K562 (cell line): ENCODE measurements around the gene CAMKV. TPM values are rescaled to one million over a fixed set of nuclear protein-coding genes. Genes with fewer than 3 reads are reported as not detected.

ENCODE experiments used
- ATAC-seq: fragments of 200-7000 bp; cut with Tn5 transposase; 3 replicates; pipeline ENCODE4 v1.9.1; 2020; ENCODE audit warnings: moderate library complexity
- BruUV-seq: library from RNA; stranded (reverse); fragments of 400-500 nt; replicated peaks from 2 replicates; lab custom pipeline; 2021; lab: Mats Ljungman, UMichigan
- CTCF ChIA-PET: fragments of 300-600 bp; formaldehyde crosslinking; extraction: SDS; loops from one replicate; lab custom pipeline; 2021; ENCODE audit warnings: low intra/inter-chr PET ratio; lab: Yijun Ruan, JAX
- POLR2A ChIA-PET: fragments of 300-600, 350-650 bp; sonication (Branson Sonifier 250); formaldehyde crosslinking; extraction: SDS; loops from one replicate; lab custom pipeline; 2021; ENCODE audit warnings: antibody characterized with exemption, inconsistent platforms; lab: Yijun Ruan, JAX
- DNase-seq, 4 experiments: peaks; one replicate each; pipeline versions ENCODE4 v3.0.0 to v3.0.0-alpha.2; 2011 to 2018; ENCODE audit warnings: low spot score in 3 of 4, mixed read lengths in 3 of 4; ENCODE audit errors: extremely low read depth in 1 of 4
- FAIRE-seq: peaks from 2 replicates; lab custom pipeline; 2011; peaks lifted over from hg19 to GRCh38; lab: Jason Lieb, UNC
- H2AFZ ChIP-seq: 2 replicates; pipeline ENCODE4 v1.6.0; 2011; ENCODE audit warnings: low read depth, low read length, control low read depth, inconsistent platforms
- H3K27ac ChIP-seq: fragments of 200-600 bp; 3 replicates; pipeline ENCODE4 v1.8.0; 2011; ENCODE audit warnings: low read depth, mild to moderate bottlenecking, control low read depth, inconsistent platforms, low read length, moderate library complexity, mixed read lengths; ENCODE audit errors: extremely low read depth
- H3K27me3 ChIP-seq, 2 experiments: fragments of 300-600 bp in 1 of 2; 2 replicates in 1 of 2; 3 replicates in 1 of 2; pipeline versions ENCODE4 v1.6.0 to v1.8.0; 2011; ENCODE audit warnings: inconsistent platforms in 2 of 2, low read length in 2 of 2, mild to moderate bottlenecking in 1 of 2, mixed read lengths in 1 of 2, moderate library complexity in 1 of 2; ENCODE audit not compliant: control insufficient read depth in 2 of 2, insufficient read depth in 2 of 2
- H3K36me3 ChIP-seq: fragments of 300-600 bp; 3 replicates; pipeline ENCODE4 v1.8.0; 2011; ENCODE audit warnings: mild to moderate bottlenecking, low read length, inconsistent platforms; ENCODE audit not compliant: control insufficient read depth, insufficient read depth
- H3K4me1 ChIP-seq, 2 experiments: fragments of 200-600 bp in 1 of 2; replicated peaks in 1 of 2; 2 replicates in 1 of 2; 3 replicates in 1 of 2; pipeline versions ENCODE4 v1.5.1 to v1.8.0; 2011; ENCODE audit warnings: inconsistent platforms in 2 of 2, low read length in 2 of 2, mild to moderate bottlenecking in 1 of 2, mixed read lengths in 1 of 2, moderate library complexity in 1 of 2; ENCODE audit not compliant: control insufficient read depth in 2 of 2, insufficient read depth in 2 of 2
- H3K4me2 ChIP-seq: 2 replicates; pipeline ENCODE4 v1.6.1; 2011; ENCODE audit warnings: low read length, control low read depth, inconsistent platforms, mixed read lengths; ENCODE audit not compliant: insufficient read depth
- H3K4me3 ChIP-seq: fragments of 200-600 bp; sonication (generic), shearing (Covaris generic); 2 replicates; pipeline ENCODE4 v1.5.1; 2016; ENCODE audit warnings: control low read depth, inconsistent platforms
- H3K79me2 ChIP-seq: fragments of 200-600 bp; 3 replicates; pipeline ENCODE4 v1.8.0; 2011; ENCODE audit warnings: low read length, inconsistent platforms; ENCODE audit not compliant: control insufficient read depth, insufficient read depth
- H3K9ac ChIP-seq, 2 experiments: 2 replicates each; pipeline versions ENCODE4 v1.6.0 to v1.6.1; 2011; ENCODE audit warnings: low read depth in 2 of 2, low read length in 2 of 2, control low read depth in 1 of 2, inconsistent platforms in 1 of 2, mild to moderate bottlenecking in 1 of 2, mixed read lengths in 1 of 2; ENCODE audit not compliant: insufficient read depth in 1 of 2
- H3K9me1 ChIP-seq: one replicate; pipeline ENCODE4 v1.6.0; 2011; ENCODE audit warnings: inconsistent platforms, mild to moderate bottlenecking, low read length, moderate library complexity; ENCODE audit not compliant: control insufficient read depth, insufficient read depth
- H3K9me3 ChIP-seq: replicated peaks from 2 replicates; pipeline ENCODE4 v1.5.1; 2011; ENCODE audit warnings: low read depth, low read length, inconsistent platforms; ENCODE audit not compliant: control insufficient read depth, insufficient read depth
- H4K20me1 ChIP-seq: replicated peaks from 2 replicates; pipeline ENCODE4 v1.6.1; 2011; ENCODE audit warnings: low read length, inconsistent platforms, mixed read lengths; ENCODE audit not compliant: control insufficient read depth, insufficient read depth
- CTCF ChIP-seq, 3 experiments: IDR thresholded peaks in 2 of 3; conservative IDR thresholded peaks in 1 of 3; 2 replicates each; pipeline ENCODE4 v1.5.1; 2011 to 2012; ENCODE audit warnings: low read length in 3 of 3, mild to moderate bottlenecking in 3 of 3, control low read depth in 2 of 3, improper control_type of control experiment in 1 of 3, inconsistent platforms in 1 of 3, low read depth in 1 of 3, mixed read lengths in 1 of 3, moderate library complexity in 1 of 3; ENCODE audit not compliant: insufficient read depth in 2 of 3
- GATA2 ChIP-seq: sonication (generic); formaldehyde crosslinking; IDR thresholded peaks from 2 replicates; pipeline ENCODE4 v1.4.0; 2020; ENCODE audit warnings: mild to moderate bottlenecking, missing genetic modification reagents
- TEAD1 ChIP-seq, 2 experiments: fragments of 450-650 bp in 1 of 2; sonication (generic) in 1 of 2; formaldehyde crosslinking; IDR thresholded peaks; 2 replicates each; pipeline versions ENCODE4 v1.4.0 to v1.8.0; 2020 to 2022; ENCODE audit warnings: mild to moderate bottlenecking in 2 of 2, missing genetic modification reagents in 1 of 2
- TSHZ1 ChIP-seq: fragments of 250-450 bp; sonication (Bioruptor Pico); IDR thresholded peaks from 2 replicates; pipeline ENCODE4 v1.4.0; 2020; ENCODE audit warnings: mild to moderate bottlenecking, moderate library complexity
- WGBS: fragments of 100-300 bp; shearing (Covaris generic); methylation state at CpG from one replicate; pipeline ENCODE4 v1.1.6; 2016; ENCODE audit warnings: low coverage, mixed read lengths; ENCODE audit not compliant: insufficient coverage; ENCODE audit errors: missing lambda C conversion rate; 5-methylcytosine and 5-hydroxymethylcytosine counted together
- in situ Hi-C: fragments of 300-500 bp; cut with MboI; formaldehyde crosslinking; loops from 4 replicates; pipeline ENCODE4 v1.15.0; 2018; ENCODE audit warnings: inconsistent platforms, mixed read lengths
- intact Hi-C: fragments of 100-400 bp; cut with micrococcal nuclease; formaldehyde crosslinking; loops from 2 replicates; pipeline ENCODE4 v1.14.2; 2022
- polyA plus RNA-seq, 8 experiments: library from polyadenylated mRNA; depleted of rRNA in 4 of 8; stranded (reverse) in 5 of 8; unstranded in 3 of 8; fragments of >200 nt; fragmentation: Nextera tagmentation in 2 of 8; fragmentation: Illumina TruSeq in 1 of 8; extraction: Ambion mirVana in 2 of 8; extraction: Trizol in 1 of 8; gene quantifications; 2 replicates each; pipeline versions ENCODE4 v1.2.1 to v1.2.3, GENCODE V29; 2011 to 2014; ENCODE audit warnings: inconsistent platforms in 1 of 8, missing spikeins in 1 of 8
- total RNA-seq, 7 experiments: library from RNA; depleted of rRNA in 6 of 7; stranded (reverse); fragments of >200 nt in 6 of 7; fragmentation: Illumina TruSeq in 2 of 7; extraction: Trizol in 2 of 7; gene quantifications; 2 replicates each; pipeline versions ENCODE4 v1.2.1 to v1.2.3, GENCODE V29; 2011 to 2021; ENCODE audit warnings: low replicate concordance in 1 of 7

CAMKV gene
- total and polyA plus RNA-seq, 9 of the 15 experiments (the other 6 are each of a cell fraction or from before 2014, with no cell fraction given): 0.08 to 2.7 (median 0.79) TPM

- H4K20me1 ChIP-seq: no peaks in the 10 kb centered on the region
These were observed 26.6 kb upstream of the CAMKV start for GRCh38 chr3:49896345-49896744.

More at GRCh38 chr3:49896345-49896744, 26.6 kb upstream of the CAMKV start:
- no peaks in the 10 kb centered on the region for H3K27me3 ChIP-seq
- WGBS: 53% methylated on average over 3 of the region's 5 CpGs
- H3K4me3 ChIP-seq: no peak overlapping the region
- H3K79me2 ChIP-seq: no peaks in the 10 kb centered on the region
- POLR2A ChIA-PET: interaction anchor here (0.6 kb wide), 1 partner anchor 1065 kb away, joined by 3 read pairs; no protein-coding TSS in a partner anchor
- CTCF ChIA-PET: no interaction called here
- H3K27ac ChIP-seq: no peak overlapping the region; the same call in 2 of the 3 replicates
- peaks cover 4 to 13% of the 10 kb centered on the region in 2 experiments; a peak in 4 of 5 replicates for H3K4me1 ChIP-seq
- DNase-seq (no peak), FAIRE-seq (no peak), ATAC-seq (no peak)
- no peaks in the 10 kb centered on the region for H3K9me3 ChIP-seq
- no peak overlapping the region for H3K9ac ChIP-seq
- TF ChIP-seq CTCF (IDR thresholded peaks at IDR 0.05 in 2 of 3, conservative IDR thresholded peaks at IDR 0.05 in 1 of 3; ENCODE audit: insufficient read depth in 2 of 3, low read depth in 1 of 3, low read length in 3 of 3) (no peak), TSHZ1 (CRISPR knock-in tag) (no peak), GATA2 (CRISPR knock-in tag) (no peak), TEAD1 (CRISPR knock-in tag; IDR thresholded peaks at IDR 0.05) (no peak)
- peaks cover 4% of the 10 kb centered on the region; the same call in 1 of the 3 replicates for H3K36me3 ChIP-seq
- in situ Hi-C loops (no loop called here), intact Hi-C loops (no loop called here)
- no peaks in the 10 kb centered on the region for H3K9me1 ChIP-seq
- no peak overlapping the region for H3K4me2 ChIP-seq
- BruUV-seq: no TSS peak
- no peak overlapping the region for H2AFZ ChIP-seq
